IPS DF 4.7 (cell line): Measurements from ENCODE around the gene ACTL9.
A peak's percentile ranks its signal among the peaks of the same experiment; 100 is the strongest.
"Not testable (repeated sequence)": the region's sequence is repeated elsewhere in the genome, so short reads cannot be mapped to it uniquely, and the experiment has no call there.

Experiments used
- DNase-seq: peaks from one replicate; pipeline ENCODE4 v3.0.0-alpha.2; 2013; ENCODE audit warnings: low spot score; ENCODE audit errors: extremely low read depth

Gene ACTL9, protein sequence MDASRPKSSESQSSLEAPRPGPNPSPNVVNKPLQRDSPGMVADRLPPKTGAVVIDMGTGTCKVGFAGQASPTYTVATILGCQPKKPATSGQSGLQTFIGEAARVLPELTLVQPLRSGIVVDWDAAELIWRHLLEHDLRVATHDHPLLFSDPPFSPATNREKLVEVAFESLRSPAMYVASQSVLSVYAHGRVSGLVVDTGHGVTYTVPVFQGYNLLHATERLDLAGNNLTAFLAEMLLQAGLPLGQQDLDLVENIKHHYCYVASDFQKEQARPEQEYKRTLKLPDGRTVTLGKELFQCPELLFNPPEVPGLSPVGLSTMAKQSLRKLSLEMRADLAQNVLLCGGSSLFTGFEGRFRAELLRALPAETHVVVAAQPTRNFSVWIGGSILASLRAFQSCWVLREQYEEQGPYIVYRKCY

GRCh38 chr19:8698433-8699063 lies at the start of gene ACTL9:
Gene ACTL9 (minus strand): TSS chr19:8698795. CDS start chr19:8698701, 94 bp downstream.
- DNase-seq, result no peak

DNA sequence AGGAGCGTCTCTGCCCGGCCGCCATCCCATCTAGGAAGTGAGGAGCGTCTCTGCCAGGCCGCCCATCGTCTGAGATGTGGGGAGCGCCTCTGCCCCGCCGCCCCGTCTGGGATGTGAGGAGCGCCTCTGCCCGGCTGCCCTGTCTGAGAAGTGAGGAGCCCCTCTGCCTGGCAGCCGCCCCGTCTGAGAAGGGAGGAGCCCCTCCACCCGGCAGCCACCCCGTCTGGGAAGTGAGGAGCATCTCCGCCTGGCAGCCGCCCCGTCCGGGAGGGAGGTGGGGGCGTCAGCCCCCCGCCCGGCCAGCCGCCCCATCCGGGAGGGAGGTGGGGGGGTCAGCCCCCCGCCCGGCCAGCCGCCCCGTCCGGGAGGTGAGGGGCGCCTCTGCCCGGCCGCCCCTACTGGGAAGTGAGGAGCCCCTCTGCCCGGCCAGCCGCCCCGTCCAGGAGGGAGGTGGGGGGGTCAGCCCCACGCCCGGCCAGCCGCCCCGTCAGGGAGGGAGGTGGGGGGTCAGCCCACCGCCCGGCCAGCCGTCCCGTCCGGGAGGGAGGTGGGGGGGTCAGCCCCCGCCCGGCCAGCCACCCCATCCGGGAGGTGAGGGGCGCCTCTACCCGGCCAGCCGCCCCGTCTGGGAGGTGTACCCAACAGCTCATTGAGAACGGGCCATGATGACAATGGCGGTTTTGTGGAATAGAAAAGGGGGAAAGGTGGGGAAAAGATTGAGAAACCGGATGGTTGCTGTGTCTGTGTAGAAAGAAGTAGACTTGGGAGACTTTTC lies 40.9 kb upstream of the ACTL9 start:
- not testable (repeated sequence) for DNase-seq

GRCh38 chr19:8738377-8738776 lies 39.8 kb upstream of the ACTL9 start:
- no peak for DNase-seq

- no peak for DNase-seq
Observed at GRCh38 chr19:8731428-8732169, 33.0 kb upstream of the ACTL9 start.

DNA sequence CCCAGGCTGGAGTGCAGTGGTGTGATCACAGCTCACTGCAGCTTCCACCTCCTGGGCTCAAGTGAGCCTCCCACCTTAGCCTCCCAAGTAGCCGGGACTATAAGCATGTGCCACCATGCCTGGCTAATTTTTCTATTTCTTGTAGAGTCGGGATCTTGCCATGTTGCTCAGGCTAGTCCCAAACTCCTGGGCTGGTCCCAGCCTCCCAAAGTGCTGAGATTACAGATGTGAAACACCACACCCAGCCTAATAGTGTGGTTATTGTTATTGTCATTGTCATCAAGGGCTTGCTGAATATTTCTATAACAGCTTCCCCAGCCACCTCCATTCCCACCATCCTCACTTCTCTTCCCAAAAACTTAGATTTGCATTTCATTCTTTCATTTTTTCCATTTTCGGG lies 25.7 kb upstream of the ACTL9 start:
- no peak for DNase-seq

DNA sequence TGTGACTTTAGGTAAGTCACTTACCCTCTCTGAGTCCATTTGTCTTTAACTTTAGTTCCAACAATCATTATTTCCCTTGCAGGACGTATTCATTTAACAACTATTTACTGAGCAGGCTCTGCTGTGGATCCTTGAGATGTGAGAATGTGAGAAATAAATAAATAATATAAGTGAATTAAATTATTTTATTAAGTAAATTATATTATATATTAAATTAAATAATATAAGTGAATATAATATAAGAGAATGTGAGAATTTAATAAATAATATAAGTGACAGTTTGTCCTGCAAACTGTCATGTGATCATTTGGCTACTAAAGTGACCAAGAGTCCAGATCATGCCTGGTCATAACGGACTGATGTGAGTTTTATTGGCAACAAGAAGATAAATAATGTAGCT lies 23.4 kb upstream of the ACTL9 start:
- no peak for DNase-seq

DNA sequence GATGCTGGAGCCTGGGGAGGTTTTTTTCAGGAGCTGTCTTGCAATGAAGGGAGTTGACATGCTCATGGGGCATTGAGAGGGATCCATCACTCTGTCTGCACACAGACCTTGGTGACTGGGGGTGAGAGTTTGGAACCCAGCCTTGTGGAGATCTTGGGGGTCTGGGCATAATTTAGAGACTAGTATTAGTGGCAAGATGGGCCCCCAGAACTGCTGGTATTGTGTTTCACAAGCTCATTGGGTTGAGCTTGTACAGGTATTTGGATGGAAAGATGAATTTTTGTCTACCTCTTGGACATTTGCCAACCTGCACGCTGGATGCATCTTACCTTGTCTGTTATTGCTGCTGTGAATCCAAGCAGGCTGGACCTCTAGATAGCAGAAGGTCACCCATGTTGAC lies 22.7 kb upstream of the ACTL9 start, which contains the start of gene OR2Z1:
TSS of gene OR2Z1 (plus strand) at position 301 of the 400 bp plus-strand sequence. CDS start 9,395 bp downstream, outside the sequence.
- DNase-seq, result no peak

DNA sequence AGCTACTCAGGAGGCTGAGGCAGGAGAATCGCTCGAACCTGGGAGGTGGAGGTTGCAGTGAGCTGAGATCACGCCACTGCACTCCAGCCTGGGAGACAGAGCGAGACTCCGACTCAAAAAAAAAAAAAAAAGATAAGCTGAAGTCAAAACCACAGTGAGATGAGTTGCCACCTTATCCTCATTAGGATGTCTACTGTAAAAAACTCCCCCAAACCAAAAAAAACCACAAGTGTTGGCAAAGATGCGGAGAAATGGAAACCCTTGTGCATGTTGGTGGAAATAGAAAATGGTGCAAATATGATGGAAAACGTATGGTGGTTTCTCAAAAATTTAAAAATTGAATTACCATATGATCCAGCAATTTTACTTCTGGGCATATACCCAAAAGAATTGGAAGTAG lies 11.7 kb upstream of the ACTL9 start:
- DNase-seq, result not testable (repeated sequence)

DNA sequence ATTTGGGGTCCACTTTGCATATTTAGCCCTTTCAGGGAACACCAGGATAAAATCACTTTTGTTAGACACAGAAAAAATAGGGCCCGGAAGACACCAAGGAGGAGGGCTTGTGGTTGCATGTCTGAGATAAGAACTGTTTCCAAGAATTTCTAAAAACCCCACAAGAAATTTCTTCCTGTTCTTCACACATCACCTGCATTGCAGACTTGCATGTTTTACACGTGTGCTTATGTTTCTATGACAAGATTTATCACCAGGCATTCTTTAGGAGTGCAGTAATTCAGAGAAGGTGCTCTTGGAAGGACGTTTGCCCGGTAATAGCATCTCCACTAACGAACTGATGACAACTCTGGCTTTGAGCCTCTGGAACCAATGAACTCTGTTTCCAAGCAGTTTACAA lies 7.1 kb upstream of the ACTL9 start:
- DNase-seq, result no peak

GRCh38 chr19:8705304-8705703 lies 6.7 kb upstream of the ACTL9 start:
- not testable (repeated sequence) for DNase-seq

GRCh38 chr19:8703223-8703622 lies 4.6 kb upstream of the ACTL9 start:
- DNase-seq, result no peak

DNA sequence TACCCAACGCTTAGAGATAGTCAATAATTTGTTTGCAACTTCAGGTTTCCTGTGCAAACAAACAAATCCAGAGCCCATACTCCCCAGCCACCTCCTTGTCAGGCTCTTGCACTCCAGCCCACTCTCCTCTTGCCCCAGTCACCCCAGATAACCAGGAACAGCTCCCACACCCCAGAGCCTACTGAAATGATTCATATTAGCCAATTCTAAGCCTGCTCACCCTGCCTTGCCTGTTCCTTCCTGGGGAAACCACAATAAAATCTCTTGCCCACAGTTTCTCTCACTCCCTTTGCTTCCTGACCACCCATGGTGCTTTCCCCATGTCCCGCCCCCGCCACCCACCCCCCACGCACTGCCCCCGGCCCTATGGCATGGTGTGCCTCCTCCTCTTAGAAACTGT lies 3.8 kb upstream of the ACTL9 start:
- DNase-seq, result no peak

GRCh38 chr19:8700956-8701355 lies 2.4 kb upstream of the ACTL9 start:
- DNase-seq, result no peak

GRCh38 chr19:8699908-8700307 lies 1.3 kb upstream of the ACTL9 start:
- DNase-seq, result no peak

DNA sequence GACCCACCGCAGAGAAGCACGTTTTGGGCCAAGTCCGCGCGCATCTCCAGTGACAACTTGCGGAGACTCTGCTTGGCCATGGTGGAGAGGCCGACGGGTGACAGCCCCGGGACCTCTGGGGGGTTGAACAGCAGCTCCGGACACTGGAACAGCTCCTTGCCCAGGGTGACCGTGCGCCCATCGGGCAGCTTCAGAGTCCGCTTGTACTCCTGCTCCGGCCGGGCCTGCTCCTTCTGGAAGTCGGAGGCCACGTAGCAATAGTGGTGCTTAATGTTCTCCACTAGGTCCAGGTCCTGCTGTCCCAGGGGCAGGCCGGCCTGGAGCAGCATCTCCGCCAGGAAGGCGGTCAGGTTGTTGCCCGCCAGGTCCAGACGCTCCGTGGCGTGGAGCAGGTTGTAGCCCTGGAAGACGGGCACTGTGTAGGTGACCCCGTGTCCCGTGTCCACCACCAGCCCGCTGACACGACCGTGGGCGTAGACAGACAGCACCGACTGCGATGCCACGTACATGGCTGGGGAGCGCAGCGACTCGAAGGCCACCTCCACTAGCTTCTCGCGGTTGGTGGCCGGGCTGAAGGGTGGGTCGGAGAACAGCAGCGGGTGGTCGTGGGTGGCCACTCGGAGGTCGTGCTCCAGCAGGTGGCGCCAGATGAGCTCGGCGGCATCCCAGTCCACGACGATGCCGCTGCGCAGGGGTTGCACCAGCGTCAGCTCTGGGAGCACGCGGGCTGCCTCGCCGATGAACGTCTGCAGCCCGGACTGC lies 743 bp downstream of the ACTL9 start:
- DNase-seq, result peak; percentile 14

DNA sequence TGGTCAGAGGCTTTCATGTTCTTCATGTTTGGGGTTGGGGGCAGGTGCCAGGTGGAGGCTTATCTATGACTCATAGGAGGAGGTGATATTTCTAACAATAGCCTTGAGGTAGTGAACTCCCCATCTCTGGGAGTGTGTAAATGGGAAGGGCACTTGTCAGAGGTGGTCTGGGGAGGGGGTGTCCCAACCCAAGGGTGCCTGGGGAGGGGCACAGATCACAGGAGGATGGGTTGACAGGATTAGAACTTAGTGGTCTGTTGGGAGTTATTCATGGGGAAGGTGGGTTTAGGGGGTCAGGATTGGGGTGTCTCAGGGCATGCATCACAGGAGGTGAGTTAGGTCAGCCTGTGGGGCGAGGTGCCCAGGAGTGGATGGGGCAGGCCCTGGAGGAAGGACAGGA lies 1.6 kb downstream of the ACTL9 start:
- no peak for DNase-seq

DNA sequence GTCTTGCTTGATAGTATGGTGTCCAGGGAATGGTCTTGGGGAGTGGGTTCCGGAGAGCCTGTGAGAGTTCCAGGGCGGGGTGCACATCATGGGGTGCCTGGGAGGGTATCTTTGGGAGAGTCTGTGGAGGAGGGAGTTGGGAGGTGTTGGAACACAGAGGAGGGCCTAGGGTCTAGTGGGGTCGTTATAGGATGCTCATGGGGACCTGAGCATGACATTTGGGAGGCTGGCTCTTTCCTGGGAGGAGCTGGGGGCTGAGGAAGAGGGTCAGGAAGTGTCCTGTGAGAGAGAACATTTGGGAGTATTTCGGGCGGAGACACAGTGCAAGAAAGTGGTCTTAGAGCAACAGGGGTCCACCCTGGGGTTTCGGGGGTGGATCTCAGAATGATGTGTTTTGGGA lies 2.7 kb downstream of the ACTL9 start:
- DNase-seq, result no peak

DNA sequence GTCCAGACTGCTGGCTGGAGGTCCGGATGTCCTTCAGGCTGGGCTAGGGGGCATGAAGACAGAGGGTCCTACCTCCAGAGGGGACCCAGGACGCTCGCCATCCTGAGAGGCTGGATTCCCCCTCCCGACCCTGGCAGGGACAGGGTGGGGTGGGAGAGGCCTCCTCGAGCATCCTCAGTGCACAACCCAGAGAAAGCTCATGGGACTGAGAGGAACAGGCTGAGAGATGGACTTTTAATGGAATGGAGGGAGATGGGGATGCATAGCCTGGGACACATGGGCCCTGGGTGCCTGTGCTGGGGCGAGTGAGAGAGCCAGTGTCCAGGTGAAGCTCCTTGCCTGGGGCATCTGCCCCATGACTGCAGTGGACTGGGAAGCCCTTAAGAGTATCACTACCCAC lies 3.1 kb downstream of the ACTL9 start:
- DNase-seq, result no peak

DNA sequence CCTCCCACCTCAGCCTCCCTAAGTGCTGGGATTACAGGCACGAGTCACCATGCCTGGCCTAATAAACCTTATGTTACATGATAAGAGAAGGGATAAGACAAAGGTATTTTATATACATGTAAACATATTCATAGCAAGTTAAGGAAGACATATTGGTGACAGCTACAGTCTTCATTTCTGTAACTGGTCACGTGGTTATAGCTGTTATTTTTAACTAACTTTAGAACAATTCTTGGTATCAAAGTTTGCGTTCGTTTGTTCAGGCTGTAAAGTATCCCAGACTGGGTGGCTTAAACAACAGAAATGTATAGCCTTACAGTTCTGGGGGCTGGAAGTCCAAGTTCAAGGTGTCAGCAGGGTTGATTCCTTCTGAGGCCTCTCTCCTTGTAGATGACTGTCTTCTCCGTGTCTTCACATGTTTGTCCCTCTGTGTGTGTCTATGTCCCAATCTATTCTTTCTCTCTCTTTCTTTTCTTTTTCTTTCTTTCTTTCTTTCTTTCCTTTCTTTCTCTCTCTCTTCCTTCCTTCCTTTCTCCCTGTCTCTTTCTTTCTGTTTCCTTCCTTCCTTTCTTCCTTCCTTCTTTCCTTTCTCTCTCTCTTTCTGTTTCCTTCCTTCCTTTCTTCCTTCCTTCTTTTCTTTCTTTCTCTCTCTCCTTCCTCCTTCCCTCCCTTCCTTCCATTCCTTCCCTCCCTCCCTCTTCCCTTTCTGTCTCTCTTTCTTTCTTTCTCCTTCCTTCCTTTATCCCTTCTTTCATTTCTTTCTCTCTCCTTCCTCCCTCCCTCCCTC lies 7.6 kb downstream of the ACTL9 start:
- no peak for DNase-seq

GRCh38 chr19:8688930-8689329 lies 9.7 kb downstream of the ACTL9 start:
- no peak for DNase-seq
